Tibial nerve (tissue), 4 donors: ENCODE results near the gene ADAMTS17. TPM values are rescaled to one million over a fixed set of nuclear protein-coding genes. Genes with fewer than 3 reads are reported as not detected.

Source experiments
- DNase-seq, 2 donors: peaks; one replicate each; pipeline ENCODE4 v3.0.0-alpha.2; 2019; ENCODE audit warnings: low spot score in 2 of 2
- H3K27ac ChIP-seq, 4 donors: fragments of 200-600 bp; sonication (generic) in 3 of 4; one replicate each; pipeline ENCODE4 v1.5.1; 2017 to 2019; ENCODE audit warnings: mild to moderate bottlenecking in 1 of 4
- H3K27me3 ChIP-seq, 2 donors: fragments of 200-600 bp; sonication (generic) in 1 of 2; one replicate each; pipeline versions ENCODE4 v1.5.1 to v1.6.0; 2017 to 2019
- H3K36me3 ChIP-seq, 3 donors: fragments of 200-600 bp; sonication (generic); one replicate each; pipeline ENCODE4 v1.5.1; 2018 to 2019
- H3K4me1 ChIP-seq, 4 donors: fragments of 200-600 bp; sonication (generic) in 3 of 4; one replicate each; pipeline ENCODE4 v1.5.1; 2017 to 2019
- H3K4me3 ChIP-seq, 4 donors: fragments of 200-600 bp; sonication (generic) in 3 of 4; one replicate each; pipeline ENCODE4 v1.5.1; 2017 to 2019; ENCODE audit warnings: mild to moderate bottlenecking in 1 of 4, moderate library complexity in 1 of 4
- H3K9me3 ChIP-seq, 4 donors: fragments of 200-600 bp; sonication (generic) in 3 of 4; one replicate each; pipeline ENCODE4 v1.5.1; 2017 to 2019
- CTCF ChIP-seq, 5 experiments: fragments of 200-600 bp in 3 of 5; fragments of 450-650 bp in 2 of 5; sonication (generic) in 3 of 5; IDR thresholded peaks; one replicate each; pipeline ENCODE4 v1.5.1; 2016 to 2019; ENCODE audit warnings: antibody characterized with exemption in 5 of 5, mild to moderate bottlenecking in 3 of 5, moderate library complexity in 2 of 5
- EP300 ChIP-seq, 2 donors: sonication (generic); formaldehyde crosslinking; IDR thresholded peaks; one replicate each; pipeline ENCODE4 v1.6.1; 2017; ENCODE audit warnings: antibody characterized with exemption in 2 of 2, mild to moderate bottlenecking in 1 of 2
- POLR2A ChIP-seq, 2 donors: fragments of 450-650 bp; IDR thresholded peaks; one replicate each; pipeline ENCODE4 v1.6.1; 2017; ENCODE audit warnings: antibody characterized with exemption in 2 of 2, mild to moderate bottlenecking in 2 of 2, moderate library complexity in 2 of 2
- WGBS, 2 donors: methylation state at CpG; one replicate each; pipeline ENCODE4 v1.1.5; 2018; 5-methylcytosine and 5-hydroxymethylcytosine counted together
- total RNA-seq, 4 donors: library from RNA; depleted of rRNA; stranded (reverse); fragments of >200 nt; gene quantifications; one replicate each; pipeline ENCODE4 v1.1.0, GENCODE V29; 2016

The ADAMTS17 gene
- total RNA-seq, 4 donors from 2014 or later = 0.66 to 5.5 (median 3.7) TPM

DNA sequence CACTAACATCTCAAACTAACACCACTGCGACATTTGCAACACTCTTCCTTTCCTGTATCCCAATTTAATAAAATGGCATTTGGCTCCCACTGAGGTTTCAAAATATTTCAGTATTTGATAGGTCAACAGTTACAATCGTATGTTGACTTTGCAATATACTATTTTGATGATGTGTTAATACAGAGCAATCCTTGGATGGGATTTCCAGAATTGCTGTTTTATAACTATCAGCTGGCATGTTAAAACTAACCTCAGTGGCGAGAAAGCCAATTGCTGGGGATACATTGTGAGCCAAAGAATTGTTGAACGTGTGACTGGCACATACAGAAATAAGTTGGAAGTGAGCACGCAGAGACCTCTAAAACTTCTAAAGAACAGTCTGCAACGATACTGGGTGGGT lies 382.4 kb downstream of the ADAMTS17 start:
- no peaks in the 10 kb centered on the region for H3K9me3 ChIP-seq
- peaks cover 0 to 7% (median 0%) of the 10 kb centered on the region in 4 donors for H3K4me1 ChIP-seq
- WGBS, 2 donors = 80 to 83% methylated on average over 6 of the region's 6 CpGs
- no peak overlapping the region for H3K27ac ChIP-seq
- no peak for TF ChIP-seq EP300 (IDR thresholded peaks at IDR 0.05)
- no peak for TF ChIP-seq CTCF (IDR thresholded peaks at IDR 0.05)
- no peak for TF ChIP-seq POLR2A (IDR thresholded peaks at IDR 0.05)
- no peaks in the 10 kb centered on the region for H3K36me3 ChIP-seq
- no peak for DNase-seq
- no peaks in the 10 kb centered on the region for H3K27me3 ChIP-seq
- H3K4me3 ChIP-seq = no peak overlapping the region

DNA sequence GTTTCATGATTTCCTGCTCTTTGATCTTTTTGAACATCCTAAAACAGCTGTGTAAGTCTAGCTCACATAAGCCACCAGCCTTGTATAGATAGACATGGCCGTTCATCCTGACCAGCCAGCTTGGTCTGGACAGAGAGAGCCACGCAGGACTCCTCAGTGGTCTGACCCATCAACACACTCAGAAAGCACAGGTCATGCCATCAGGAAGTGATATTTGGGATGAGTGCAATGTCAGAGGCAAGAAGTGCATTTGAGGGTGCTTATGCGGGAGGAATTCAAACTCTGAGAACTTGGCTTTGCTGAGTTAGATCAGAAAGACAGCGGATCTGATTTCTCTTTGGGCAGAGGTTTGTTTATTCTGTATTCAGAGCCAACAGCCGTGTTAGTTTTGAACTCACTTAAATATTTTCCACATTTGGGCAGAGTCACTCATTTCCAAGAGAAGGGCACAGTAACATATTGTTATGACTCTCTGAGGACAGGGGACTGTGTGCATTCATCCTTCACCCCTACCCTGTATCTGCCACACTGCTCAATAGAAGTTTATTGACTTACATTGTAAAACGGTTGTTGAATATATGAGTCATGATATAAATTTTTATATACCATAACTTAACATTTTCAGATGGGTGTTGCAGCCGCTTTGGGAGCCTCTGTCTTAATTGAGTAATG lies 383.2 kb downstream of the ADAMTS17 start:
- no peaks in the 10 kb centered on the region for H3K36me3 ChIP-seq
- H3K4me1 ChIP-seq = peaks cover 0 to 7% (median 0%) of the 10 kb centered on the region in 4 donors
- 36 to 56% methylated on average over 7 of the region's 7 CpGs for WGBS, 2 donors
- no peak overlapping the region for H3K4me3 ChIP-seq
- TF ChIP-seq EP300 (IDR thresholded peaks at IDR 0.05) (no peak), POLR2A (IDR thresholded peaks at IDR 0.05) (no peak), CTCF (IDR thresholded peaks at IDR 0.05) (no peak)
- H3K27ac ChIP-seq = no peak overlapping the region
- no peaks in the 10 kb centered on the region for H3K9me3 ChIP-seq
- DNase-seq = no peak
- H3K27me3 ChIP-seq = no peaks in the 10 kb centered on the region

DNA sequence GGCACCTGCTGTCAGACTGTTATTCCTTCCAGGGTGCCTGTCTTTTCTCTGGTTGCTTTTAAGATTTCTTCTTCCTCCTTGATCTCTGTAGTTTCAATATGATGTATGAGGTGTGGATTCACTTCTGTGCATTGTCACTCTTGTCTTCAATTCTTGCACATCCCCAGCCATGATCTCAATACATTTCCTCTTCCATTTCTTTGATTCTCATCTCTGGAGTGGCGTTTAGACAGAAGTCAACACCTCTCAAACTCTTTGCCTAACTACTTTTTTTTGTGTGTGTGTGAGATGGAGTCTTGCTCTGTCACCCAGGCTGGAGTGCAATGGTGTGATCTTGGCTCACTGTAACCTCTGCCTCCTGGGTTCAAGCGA lies 384.1 kb downstream of the ADAMTS17 start:
- Histone ChIP-seq H3K4me1 (peaks cover 0 to 7% (median 0%) of the 10 kb centered on the region in 4 donors), H3K27ac (no peak overlapping the region), H3K4me3 (no peak overlapping the region), H3K36me3 (no peaks in the 10 kb centered on the region), H3K9me3 (no peaks in the 10 kb centered on the region), H3K27me3 (no peaks in the 10 kb centered on the region)
- no peak for DNase-seq
- 94 to 99% methylated on average over 2 of the region's 2 CpGs for WGBS, 2 donors
- TF ChIP-seq CTCF (IDR thresholded peaks at IDR 0.05) (no peak), EP300 (IDR thresholded peaks at IDR 0.05) (no peak), POLR2A (IDR thresholded peaks at IDR 0.05) (no peak)

DNA sequence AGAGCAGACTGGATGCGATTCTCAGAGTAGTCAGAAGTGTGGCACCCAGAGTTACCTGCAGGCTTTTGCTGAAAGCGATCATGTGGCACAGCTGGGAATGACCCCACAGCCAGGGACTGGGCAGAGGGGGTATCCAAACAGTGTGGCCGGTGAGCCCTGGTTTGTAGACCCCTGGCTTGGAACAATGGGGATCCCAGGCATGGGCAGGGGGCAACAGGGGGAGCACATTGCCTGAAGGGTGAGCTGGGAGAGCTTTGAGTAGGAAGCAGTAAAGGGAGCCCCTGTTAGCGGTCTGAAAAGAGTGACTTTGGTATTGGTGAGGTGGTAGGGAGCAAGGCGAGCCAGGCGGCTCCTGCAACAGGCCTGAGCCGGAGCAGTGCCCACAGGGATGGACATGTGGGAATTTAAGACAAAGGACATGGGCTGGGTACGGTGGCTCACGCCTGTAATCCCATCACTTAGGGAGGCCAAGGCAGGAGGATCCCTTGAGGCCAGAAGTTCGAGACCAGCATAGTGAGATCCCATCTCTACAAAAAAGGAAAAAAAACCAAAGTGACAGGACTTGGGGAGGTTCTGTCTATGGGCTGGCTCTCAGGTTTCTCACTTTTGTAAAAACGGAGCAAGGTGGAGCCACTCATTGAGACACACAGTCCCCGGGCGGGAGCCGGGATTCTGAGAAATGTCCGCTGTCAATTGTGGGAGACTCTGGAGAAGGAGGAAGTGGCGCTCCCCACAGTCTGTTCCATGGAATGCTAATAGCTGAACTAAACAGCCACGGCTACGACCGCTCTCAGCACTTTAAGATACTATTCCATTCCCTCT lies 384.7 kb downstream of the ADAMTS17 start:
- DNase-seq = no peak
- Histone ChIP-seq H3K36me3 (no peaks in the 10 kb centered on the region), H3K27ac (no peak overlapping the region), H3K4me3 (no peak overlapping the region), H3K27me3 (no peaks in the 10 kb centered on the region), H3K9me3 (no peaks in the 10 kb centered on the region), H3K4me1 (peaks cover 0 to 7% (median 0%) of the 10 kb centered on the region in 4 donors)
- TF ChIP-seq EP300 (IDR thresholded peaks at IDR 0.05) = no peak
- no peak for TF ChIP-seq POLR2A (IDR thresholded peaks at IDR 0.05)
- no peak for TF ChIP-seq CTCF (IDR thresholded peaks at IDR 0.05)
- WGBS, 2 donors = 94 to 96% methylated on average over 19 of the region's 19 CpGs
